22Rv1 (cell line): ENCODE results near the gene VEGFC.

ENCODE experiments used
- ZFX ChIP-seq: fragments of 450-650 bp; IDR thresholded peaks from 2 replicates; pipeline ENCODE4 v1.6.1; 2017; ENCODE audit warnings: antibody characterized with exemption, borderline replicate concordance
- TF ChIP-seq, protein P1 (sequence below): fragments of 450-650 bp; IDR thresholded peaks from 2 replicates; pipeline ENCODE4 v1.5.1; 2017; ENCODE audit warnings: mild to moderate bottlenecking

GRCh38 chr4:176814770-176815169 lies 22.0 kb upstream of the VEGFC start:
- TF ChIP-seq, protein P1, sequence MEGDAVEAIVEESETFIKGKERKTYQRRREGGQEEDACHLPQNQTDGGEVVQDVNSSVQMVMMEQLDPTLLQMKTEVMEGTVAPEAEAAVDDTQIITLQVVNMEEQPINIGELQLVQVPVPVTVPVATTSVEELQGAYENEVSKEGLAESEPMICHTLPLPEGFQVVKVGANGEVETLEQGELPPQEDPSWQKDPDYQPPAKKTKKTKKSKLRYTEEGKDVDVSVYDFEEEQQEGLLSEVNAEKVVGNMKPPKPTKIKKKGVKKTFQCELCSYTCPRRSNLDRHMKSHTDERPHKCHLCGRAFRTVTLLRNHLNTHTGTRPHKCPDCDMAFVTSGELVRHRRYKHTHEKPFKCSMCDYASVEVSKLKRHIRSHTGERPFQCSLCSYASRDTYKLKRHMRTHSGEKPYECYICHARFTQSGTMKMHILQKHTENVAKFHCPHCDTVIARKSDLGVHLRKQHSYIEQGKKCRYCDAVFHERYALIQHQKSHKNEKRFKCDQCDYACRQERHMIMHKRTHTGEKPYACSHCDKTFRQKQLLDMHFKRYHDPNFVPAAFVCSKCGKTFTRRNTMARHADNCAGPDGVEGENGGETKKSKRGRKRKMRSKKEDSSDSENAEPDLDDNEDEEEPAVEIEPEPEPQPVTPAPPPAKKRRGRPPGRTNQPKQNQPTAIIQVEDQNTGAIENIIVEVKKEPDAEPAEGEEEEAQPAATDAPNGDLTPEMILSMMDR, result no peak
- no peak for TF ChIP-seq ZFX
